IMR-90 (cell line): Measurements from ENCODE around the gene SAMD8. TPM values are rescaled to one million over a fixed set of nuclear protein-coding genes. Genes with fewer than 3 reads are reported as not detected.
A peak's percentile ranks its signal among the peaks of the same experiment; 100 is the strongest.

ENCODE experiments used
- ATAC-seq: fragments of 200-7000 bp; cut with Tn5 transposase; 2 replicates; pipeline ENCODE4 v1.9.1; 2020; ENCODE audit warnings: low read depth, mild to moderate bottlenecking, moderate library complexity
- BruUV-seq: library from RNA; stranded (reverse); fragments of 400-500 nt; replicated peaks from 2 replicates; lab custom pipeline; 2021; lab: Mats Ljungman, UMichigan
- CTCF ChIA-PET: fragments of 300-600 bp; formaldehyde crosslinking; extraction: SDS; loops from one replicate; lab custom pipeline; 2021; ENCODE audit warnings: antibody characterized with exemption; lab: Yijun Ruan, JAX
- POLR2A ChIA-PET: fragments of 300-600 bp; sonication (Branson Sonifier 250); formaldehyde crosslinking; loops from one replicate; lab custom pipeline; 2022; ENCODE audit warnings: antibody characterized with exemption; ENCODE audit not compliant: unreplicated experiment; lab: Charles Lee
- DNase-seq: peaks from one replicate; pipeline ENCODE4 v3.0.0; 2013
- H2AFZ ChIP-seq: replicated peaks from 2 replicates; pipeline ENCODE3; 2013; ENCODE audit warnings: low read length, mild to moderate bottlenecking; ENCODE audit not compliant: poor library complexity
- H2AK5ac ChIP-seq: 2 replicates; pipeline ENCODE4 v1.6.1; 2013; ENCODE audit warnings: low read depth, low read length, inconsistent platforms
- H2AK9ac ChIP-seq: replicated peaks from 2 replicates; pipeline ENCODE3; 2013; ENCODE audit warnings: mild to moderate bottlenecking, low read depth, low read length, moderate library complexity; ENCODE audit not compliant: poor library complexity
- H2BK120ac ChIP-seq: 2 replicates; pipeline ENCODE4 v1.6.1; 2013; ENCODE audit warnings: low read depth, low read length, inconsistent platforms
- H2BK15ac ChIP-seq: 3 replicates; pipeline ENCODE4 v1.6.1; 2013; ENCODE audit warnings: low read depth, low read length, inconsistent platforms
- H2BK20ac ChIP-seq: 2 replicates; pipeline ENCODE4 v1.6.1; 2013; ENCODE audit warnings: low read depth, mild to moderate bottlenecking, inconsistent platforms, low read length, moderate library complexity
- H2BK5ac ChIP-seq: 2 replicates; pipeline ENCODE4 v1.6.1; 2013; ENCODE audit warnings: mild to moderate bottlenecking, low read depth, low read length, inconsistent platforms; ENCODE audit not compliant: poor library complexity, severe bottlenecking
- H3K14ac ChIP-seq: replicated peaks from 2 replicates; pipeline ENCODE4 v1.6.1; 2013; ENCODE audit warnings: low read depth, low read length, inconsistent platforms
- H3K18ac ChIP-seq: 2 replicates; pipeline ENCODE4 v1.6.1; 2013; ENCODE audit warnings: low read depth, low read length, control low read depth
- H3K23ac ChIP-seq: 2 replicates; pipeline ENCODE4 v1.6.1; 2013; ENCODE audit warnings: low read depth, low read length, inconsistent platforms
- H3K27ac ChIP-seq: 2 replicates; pipeline ENCODE4 v1.5.1; 2013; ENCODE audit warnings: mild to moderate bottlenecking, control low read depth, low read length; ENCODE audit not compliant: insufficient read depth
- H3K27me3 ChIP-seq: 2 replicates; pipeline ENCODE4 v1.6.1; 2013; ENCODE audit warnings: low read length; ENCODE audit not compliant: control insufficient read depth, insufficient read depth
- H3K36me3 ChIP-seq: 2 replicates; pipeline ENCODE4 v1.6.1; 2013; ENCODE audit warnings: low read length, mixed read lengths; ENCODE audit not compliant: control insufficient read depth, insufficient read depth
- H3K4ac ChIP-seq: 2 replicates; pipeline ENCODE4 v1.6.1; 2013; ENCODE audit warnings: low read depth, low read length, inconsistent platforms
- H3K4me1 ChIP-seq: 2 replicates; pipeline ENCODE4 v1.6.1; 2013; ENCODE audit warnings: low read length, mixed read lengths; ENCODE audit not compliant: control insufficient read depth, insufficient read depth
- H3K4me2 ChIP-seq: 2 replicates; pipeline ENCODE4 v1.6.1; 2013; ENCODE audit warnings: low read depth, mild to moderate bottlenecking, control low read depth, low read length, moderate library complexity
- H3K4me3 ChIP-seq: 2 replicates; pipeline ENCODE4 v1.5.1; 2013; ENCODE audit warnings: low read depth, mild to moderate bottlenecking, control low read depth, low read length, moderate library complexity; ENCODE audit not compliant: insufficient read depth
- H3K56ac ChIP-seq: 2 replicates; pipeline ENCODE4 v1.6.1; 2013; ENCODE audit warnings: low read length, inconsistent platforms; ENCODE audit not compliant: insufficient read depth; ENCODE audit errors: extremely low read depth
- H3K79me1 ChIP-seq, 2 experiments: 2 replicates each; pipeline ENCODE4 v1.6.1; 2013; ENCODE audit warnings: low read length in 2 of 2, inconsistent platforms in 1 of 2, low read depth in 1 of 2
- H3K9ac ChIP-seq: 2 replicates; pipeline ENCODE4 v1.6.1; 2013; ENCODE audit warnings: low read depth, low read length, control low read depth
- H3K9me1 ChIP-seq: 2 replicates; pipeline ENCODE4 v1.6.1; 2013; ENCODE audit warnings: low read length, inconsistent platforms; ENCODE audit not compliant: insufficient read depth
- H3K9me3 ChIP-seq: 2 replicates; pipeline ENCODE4 v1.6.1; 2013; ENCODE audit warnings: low read length; ENCODE audit not compliant: control insufficient read depth, insufficient read depth
- H4K20me1 ChIP-seq: 2 replicates; pipeline ENCODE4 v1.6.1; 2013; ENCODE audit warnings: low read length, inconsistent platforms; ENCODE audit not compliant: insufficient read depth
- H4K5ac ChIP-seq: 2 replicates; pipeline ENCODE4 v1.6.1; 2013; ENCODE audit warnings: mild to moderate bottlenecking, low read depth, low read length, control low read depth
- H4K8ac ChIP-seq, 2 experiments: 2 replicates each; pipeline ENCODE4 v1.6.1; 2013; ENCODE audit warnings: low read depth in 2 of 2, low read length in 2 of 2, control low read depth in 1 of 2, inconsistent platforms in 1 of 2
- H4K91ac ChIP-seq: 2 replicates; pipeline ENCODE4 v1.6.1; 2013; ENCODE audit warnings: low read depth, low read length, inconsistent platforms; ENCODE audit not compliant: insufficient read depth
- CEBPB ChIP-seq: IDR thresholded peaks from 2 replicates; pipeline ENCODE4 v1.6.1; 2012; ENCODE audit warnings: low read depth, low read length, improper control_type of control experiment
- RAD21 ChIP-seq: IDR thresholded peaks from 2 replicates; pipeline ENCODE4 v1.6.1; 2012; ENCODE audit warnings: low read length, improper control_type of control experiment
- WGBS, 2 experiments: methylation state at CpG; one replicate each; pipeline versions ENCODE4 v1.1.5 to v1.1.7; 2013; ENCODE audit warnings: missing lambda C conversion rate in 2 of 2; ENCODE audit not compliant: insufficient read length in 1 of 2; ENCODE audit errors: extremely low coverage in 2 of 2; 5-methylcytosine and 5-hydroxymethylcytosine counted together
- dilution Hi-C: fragments of 300-500 bp; cut with HindIII; formaldehyde crosslinking; loops from one replicate; pipeline ENCODE4 v1.14.3; 2018; ENCODE audit warnings: low sequenced_read_pairs; ENCODE audit not compliant: unreplicated experiment
- in situ Hi-C: fragments of 300-500 bp; cut with MboI; formaldehyde crosslinking; loops from 3 replicates; pipeline ENCODE4 v1.14.3; 2019; ENCODE audit warnings: low sequenced_read_pairs, inconsistent platforms, mixed read lengths
- intact Hi-C: fragments of 100-400 bp; cut with micrococcal nuclease; formaldehyde crosslinking; loops from 2 replicates; pipeline ENCODE4 v1.10.0; 2022
- polyA plus RNA-seq, 3 experiments: library from polyadenylated mRNA; depleted of rRNA; stranded (reverse); fragments of >200 nt; gene quantifications; 2 replicates each; pipeline ENCODE4 v1.2.3, GENCODE V29; 2012; ENCODE audit warnings: low replicate concordance in 1 of 3
- total RNA-seq: library from RNA; depleted of rRNA; stranded (reverse); fragments of >200 nt; gene quantifications from 2 replicates; pipeline ENCODE4 v1.2.3, GENCODE V29; 2012

Gene SAMD8
- total and polyA plus RNA-seq, 2 of the 4 experiments (the other 2 are of a cell fraction) = 10.1 to 28.7 TPM

DNA sequence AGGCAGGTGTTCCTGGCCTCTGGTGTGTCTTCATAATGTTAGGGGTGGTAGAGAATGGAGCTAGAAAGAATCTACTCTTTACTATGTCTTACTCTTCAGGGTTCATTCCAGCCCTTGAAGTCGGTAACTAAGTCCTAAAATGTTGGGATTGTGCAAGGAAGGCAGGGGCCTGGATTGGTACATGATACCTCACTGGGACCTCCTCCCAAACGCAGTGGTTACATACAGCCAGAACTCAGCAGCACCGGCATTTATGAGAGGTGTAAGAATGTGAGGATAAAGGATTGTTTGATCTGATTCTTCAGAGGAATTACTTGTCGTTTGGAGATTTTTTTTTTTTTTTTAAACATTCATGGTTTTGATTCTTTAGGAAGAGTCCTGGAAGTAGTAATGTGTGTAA is 117.4 kb downstream of the SAMD8 start:
- Histone ChIP-seq H3K4ac (no peak overlapping the region), H3K4me2 (no peak overlapping the region), H4K91ac (no peak overlapping the region), H3K27ac (peak overlapping the region; percentile 53; the same call in 1 of the 2 replicates), H3K36me3 (peaks cover 36% of the 10 kb centered on the region), H3K18ac (no peak overlapping the region), H2BK120ac (no peak overlapping the region), H3K9me3 (no peaks in the 10 kb centered on the region), H3K9ac (no peak overlapping the region), H3K14ac (peak overlapping the region; percentile 41; the same call in 1 of the 2 replicates), H4K20me1 (peaks cover 72% of the 10 kb centered on the region), H2BK5ac (peak overlapping the region; percentile 59), H3K56ac (no peak overlapping the region), H3K4me3 (no peak overlapping the region), H3K23ac (peak overlapping the region; percentile 40; the same call in 1 of the 2 replicates), H4K8ac (no peak overlapping the region), H2AK9ac (no peak overlapping the region), H3K9me1 (peaks cover 16% of the 10 kb centered on the region), H3K27me3 (no peaks in the 10 kb centered on the region), H4K5ac (peak overlapping the region; percentile 22; the same call in 1 of the 2 replicates), H3K79me1 (peaks cover 12 to 58% of the 10 kb centered on the region in 2 experiments; a peak in 3 of 4 replicates), H2AFZ (no peak overlapping the region), H2AK5ac (peak overlapping the region; percentile 24; the same call in 1 of the 2 replicates), H3K4me1 (peaks cover 28% of the 10 kb centered on the region), H2BK15ac (no peak overlapping the region; the same call in 2 of the 3 replicates), H2BK20ac (no peak overlapping the region)
- WGBS, 2 experiments = no CpG with 5 or more reads among the region's 4 CpGs
- no TSS peak for BruUV-seq
- in situ Hi-C loops (loop anchor here (5.0 kb wide), 1 partner anchor 42 kb away; no protein-coding TSS in a partner anchor), intact Hi-C loops (no loop called here), dilution Hi-C loops (no loop called here)
- DNase-seq (no peak), ATAC-seq (no peak)
- POLR2A ChIA-PET = no interaction called here
- CTCF ChIA-PET = no interaction called here
- no peak for TF ChIP-seq RAD21
- TF ChIP-seq CEBPB = 0 out of 2 replicates have a peak, but pooled peaks have one; percentile 7
